MM.1S (cell line): ENCODE measurements around the gene GRXCR1.

Source experiments
- DNase-seq: peaks from one replicate; pipeline ENCODE4 v3.0.0-alpha.2; 2015
- H2AFZ ChIP-seq: fragments of 300-600 bp; sonication (generic); 2 replicates; pipeline ENCODE4 v1.6.0; 2016; ENCODE audit warnings: antibody characterized with exemption, low read length
- H3F3A ChIP-seq: fragments of 300-600 bp; sonication (generic); 2 replicates; pipeline ENCODE4 v1.6.1; 2016; ENCODE audit warnings: mild to moderate bottlenecking, antibody characterized with exemption, low read length, moderate library complexity, mixed read lengths; ENCODE audit not compliant: insufficient read depth
- H3K27ac ChIP-seq: fragments of 300-600 bp; sonication (generic); 2 replicates; pipeline ENCODE4 v1.5.1; 2016; ENCODE audit warnings: mild to moderate bottlenecking, low read length
- H3K27me3 ChIP-seq: fragments of 300-600 bp; sonication (generic); replicated peaks from 2 replicates; pipeline ENCODE4 v1.6.0; 2016; ENCODE audit warnings: low read length; ENCODE audit not compliant: insufficient read depth
- H3K36me3 ChIP-seq: fragments of 300-600 bp; sonication (generic); replicated peaks from 2 replicates; pipeline ENCODE4 v1.6.1; 2016; ENCODE audit warnings: mild to moderate bottlenecking, low read length, mixed read lengths; ENCODE audit not compliant: insufficient read depth
- H3K4me1 ChIP-seq: fragments of 300-600 bp; sonication (generic); 2 replicates; pipeline ENCODE4 v1.6.1; 2016; ENCODE audit warnings: low read length, mixed read lengths
- H3K4me2 ChIP-seq: fragments of 300-600 bp; sonication (generic); 2 replicates; pipeline ENCODE4 v1.6.0; 2016; ENCODE audit warnings: low read depth, low read length
- H3K4me3 ChIP-seq: fragments of 300-600 bp; sonication (generic); 2 replicates; pipeline ENCODE4 v1.5.1; 2016; ENCODE audit warnings: low read length, mixed read lengths
- H3K79me2 ChIP-seq: fragments of 300-600 bp; sonication (generic); 2 replicates; pipeline ENCODE4 v1.6.1; 2016; ENCODE audit warnings: mixed run types, low read length, mixed read lengths
- H3K9ac ChIP-seq: fragments of 300-600 bp; sonication (generic); 2 replicates; pipeline ENCODE4 v1.6.1; 2016; ENCODE audit warnings: low read length, mixed read lengths
- H3K9me2 ChIP-seq: fragments of 300-600 bp; sonication (generic); replicated peaks from 2 replicates; pipeline ENCODE4 v1.6.1; 2016; ENCODE audit warnings: mild to moderate bottlenecking, low read length, mixed read lengths; ENCODE audit not compliant: insufficient read depth
- H3K9me3 ChIP-seq: fragments of 300-600 bp; sonication (generic); replicated peaks from 2 replicates; pipeline ENCODE4 v1.6.1; 2016; ENCODE audit warnings: mild to moderate bottlenecking, low read length, mixed read lengths; ENCODE audit not compliant: insufficient read depth
- H4K20me1 ChIP-seq: fragments of 300-600 bp; sonication (generic); 2 replicates; pipeline ENCODE4 v1.6.1; 2016; ENCODE audit warnings: mild to moderate bottlenecking, low read length, moderate library complexity, mixed read lengths; ENCODE audit not compliant: insufficient read depth
- CTCF ChIP-seq: fragments of 300-600 bp; sonication (generic); IDR thresholded peaks from 2 replicates; pipeline ENCODE4 v1.5.1; 2016; ENCODE audit warnings: antibody characterized with exemption, low read length, mixed read lengths
- EZH2 ChIP-seq: fragments of 300-600 bp; sonication (generic); optimal IDR thresholded peaks from 2 replicates; pipeline ENCODE3; 2017; ENCODE audit warnings: low read depth, mild to moderate bottlenecking, antibody characterized with exemption, low read length, mixed read lengths
- EZH2phosphoT487 ChIP-seq: fragments of 300-600 bp; sonication (generic); IDR thresholded peaks from 2 replicates; pipeline ENCODE4 v1.6.1; 2018; ENCODE audit warnings: antibody characterized with exemption, low read length

GRXCR1 gene

GRCh38 chr4:42910459-42910858 lies 17.9 kb downstream of the GRXCR1 start:
- Histone ChIP-seq H3K79me2 (no peaks in the 10 kb centered on the region), H3K36me3 (no peaks in the 10 kb centered on the region), H3K27ac (no peak overlapping the region), H3K9me2 (0 out of 2 replicates have a peak, but pooled peaks cover 3% of the 10 kb centered on the region), H2AFZ (no peak overlapping the region), H3K4me3 (no peak overlapping the region), H4K20me1 (no peaks in the 10 kb centered on the region), H3F3A (no peaks in the 10 kb centered on the region), H3K9ac (no peak overlapping the region), H3K9me3 (no peaks in the 10 kb centered on the region), H3K27me3 (no peaks in the 10 kb centered on the region), H3K4me2 (no peak overlapping the region), H3K4me1 (no peaks in the 10 kb centered on the region)
- TF ChIP-seq EZH2phosphoT487, result no peak
- no peak for TF ChIP-seq CTCF
- TF ChIP-seq EZH2, result no peak
- DNase-seq, result no peak

GRCh38 chr4:42914937-42915336 lies 22.4 kb downstream of the GRXCR1 start:
- no peaks in the 10 kb centered on the region for H3K4me1 ChIP-seq
- no peaks in the 10 kb centered on the region for H3K79me2 ChIP-seq
- no peaks in the 10 kb centered on the region for H3K9me3 ChIP-seq
- H3K9me2 ChIP-seq, result no peaks in the 10 kb centered on the region
- TF ChIP-seq CTCF (no peak), EZH2phosphoT487 (no peak), EZH2 (no peak)
- H3K36me3 ChIP-seq, result no peaks in the 10 kb centered on the region
- no peak overlapping the region for H3K27ac ChIP-seq
- no peak overlapping the region for H3K9ac ChIP-seq
- H3K4me2 ChIP-seq, result no peak overlapping the region
- no peak overlapping the region for H2AFZ ChIP-seq
- no peak for DNase-seq
- no peaks in the 10 kb centered on the region for H4K20me1 ChIP-seq
- no peaks in the 10 kb centered on the region for H3F3A ChIP-seq
- no peak overlapping the region for H3K4me3 ChIP-seq
- no peaks in the 10 kb centered on the region for H3K27me3 ChIP-seq

GRCh38 chr4:42915484-42915883 lies 23.0 kb downstream of the GRXCR1 start:
- no peaks in the 10 kb centered on the region for H3K9me3 ChIP-seq
- no peaks in the 10 kb centered on the region for H3K36me3 ChIP-seq
- no peaks in the 10 kb centered on the region for H3K79me2 ChIP-seq
- no peak overlapping the region for H3K4me3 ChIP-seq
- no peak overlapping the region for H3K4me2 ChIP-seq
- H2AFZ ChIP-seq, result no peak overlapping the region
- H4K20me1 ChIP-seq, result no peaks in the 10 kb centered on the region
- H3F3A ChIP-seq, result no peaks in the 10 kb centered on the region
- TF ChIP-seq EZH2phosphoT487 (no peak), CTCF (no peak), EZH2 (no peak)
- DNase-seq, result no peak
- H3K27ac ChIP-seq, result no peak overlapping the region
- no peak overlapping the region for H3K9ac ChIP-seq
- H3K27me3 ChIP-seq, result no peaks in the 10 kb centered on the region
- no peaks in the 10 kb centered on the region for H3K4me1 ChIP-seq
- no peaks in the 10 kb centered on the region for H3K9me2 ChIP-seq

- TF ChIP-seq EZH2 (no peak), EZH2phosphoT487 (no peak), CTCF (no peak)
Measured at GRCh38 chr4:42917296-42917695, 24.8 kb downstream of the GRXCR1 start.

More at GRCh38 chr4:42917296-42917695, 24.8 kb downstream of the GRXCR1 start:
- H3K9me3 ChIP-seq, result no peaks in the 10 kb centered on the region
- H3K4me2 ChIP-seq, result no peak overlapping the region
- no peak overlapping the region for H3K4me3 ChIP-seq
- H3K9me2 ChIP-seq, result no peaks in the 10 kb centered on the region
- no peak overlapping the region for H3K9ac ChIP-seq
- no peaks in the 10 kb centered on the region for H3K36me3 ChIP-seq
- no peak overlapping the region for H3K27ac ChIP-seq
- H4K20me1 ChIP-seq, result no peaks in the 10 kb centered on the region
- H3K4me1 ChIP-seq, result no peaks in the 10 kb centered on the region
- H2AFZ ChIP-seq, result no peak overlapping the region
- H3F3A ChIP-seq, result no peaks in the 10 kb centered on the region
- H3K27me3 ChIP-seq, result no peaks in the 10 kb centered on the region
- DNase-seq, result no peak
- H3K79me2 ChIP-seq, result no peaks in the 10 kb centered on the region
